Muscle layer of duodenum (tissue), 2 donors: ENCODE data around the gene FAM216A.
"Not testable (repeated sequence)": the region's sequence is repeated elsewhere in the genome, so short reads cannot be mapped to it uniquely, and the experiment has no call there.

ENCODE experiments used
- H3K27ac ChIP-seq: one replicate; pipeline ENCODE4 v1.7.0; 2013; ENCODE audit warnings: mild to moderate bottlenecking, low read length
- H3K27me3 ChIP-seq: one replicate; pipeline ENCODE4 v1.7.0; 2013; ENCODE audit warnings: low read depth, mild to moderate bottlenecking, control low read depth, low read length
- H3K36me3 ChIP-seq, 2 donors: one replicate each; pipeline ENCODE4 v1.7.0; 2013; ENCODE audit warnings: low read length in 2 of 2, control low read depth in 1 of 2, mild to moderate bottlenecking in 1 of 2; ENCODE audit not compliant: insufficient read depth in 2 of 2, control insufficient read depth in 1 of 2
- H3K4me1 ChIP-seq, 2 donors: one replicate each; pipeline ENCODE4 v1.7.0; 2013; ENCODE audit warnings: low read length in 2 of 2, mild to moderate bottlenecking in 2 of 2, control low read depth in 1 of 2, moderate library complexity in 1 of 2; ENCODE audit not compliant: insufficient read depth in 2 of 2, control insufficient read depth in 1 of 2
- H3K4me3 ChIP-seq, 2 donors: one replicate each; pipeline ENCODE4 v1.7.0; 2013; ENCODE audit warnings: low read length in 2 of 2, low read depth in 1 of 2, mild to moderate bottlenecking in 1 of 2
- H3K9me3 ChIP-seq, 2 donors: one replicate each; pipeline ENCODE4 v1.7.0; 2013; ENCODE audit warnings: low read length in 2 of 2, control low read depth in 1 of 2, mild to moderate bottlenecking in 1 of 2; ENCODE audit not compliant: control insufficient read depth in 1 of 2
- donor health status: healthy.

Gene FAM216A

DNA sequence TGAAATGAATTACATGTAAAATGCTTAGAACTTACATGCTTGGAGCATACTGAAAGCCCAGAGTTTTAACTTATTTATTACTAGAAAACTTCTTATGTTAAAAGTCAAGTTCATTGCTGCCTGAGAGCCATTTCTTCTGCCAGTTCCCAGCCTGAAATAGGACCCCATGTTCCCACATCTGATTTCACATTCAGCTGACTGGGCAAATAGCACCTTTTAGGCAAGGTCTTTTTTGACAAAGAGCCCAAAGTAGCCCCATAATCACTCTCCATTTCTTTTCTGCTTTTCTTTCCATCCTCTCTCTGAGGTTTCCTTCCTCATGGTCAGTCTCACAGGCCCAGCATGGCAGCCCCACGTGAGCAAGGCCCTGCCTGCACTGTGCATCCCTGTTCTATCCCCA lies 17.4 kb upstream of the FAM216A start:
- H3K27me3 ChIP-seq, result no peaks in the 10 kb centered on the region
- H3K36me3 ChIP-seq, result peaks cover 0 to 14% of the 10 kb centered on the region in 2 donors
- no peaks in the 10 kb centered on the region for H3K9me3 ChIP-seq
- H3K4me1 ChIP-seq, result peaks cover 0 to 27% of the 10 kb centered on the region in 2 donors
- no peak overlapping the region for H3K4me3 ChIP-seq
- H3K27ac ChIP-seq, result no peak overlapping the region

GRCh38 chr12:110453569-110454296 lies 14.9 kb upstream of the FAM216A start:
- Histone ChIP-seq H3K4me1 (peaks cover 0 to 9% of the 10 kb centered on the region in 2 donors), H3K27ac (no peak overlapping the region), H3K36me3 (peaks cover 0 to 15% of the 10 kb centered on the region in 2 donors)

DNA sequence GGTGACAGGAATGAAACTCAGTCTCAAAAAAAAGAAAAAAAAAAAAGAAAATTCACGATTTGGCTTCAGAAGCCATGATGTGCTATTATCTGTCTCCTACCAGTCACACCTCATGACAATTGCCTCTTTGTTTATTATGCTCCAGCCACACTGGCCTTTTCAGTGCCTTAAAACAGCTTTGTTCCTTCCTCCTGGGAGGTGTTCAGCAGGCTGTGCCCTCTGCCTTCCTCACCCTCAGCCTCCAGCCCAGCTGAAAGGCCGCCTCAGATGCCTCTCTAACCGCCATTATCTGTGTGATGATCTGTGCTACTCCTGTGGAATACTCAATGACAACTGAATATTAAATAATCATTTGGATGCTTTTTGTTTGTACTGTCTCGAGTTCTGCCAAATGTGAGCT lies 9.9 kb upstream of the FAM216A start:
- Histone ChIP-seq H3K27ac (no peak overlapping the region), H3K4me3 (no peak overlapping the region), H3K4me1 (no peaks in the 10 kb centered on the region), H3K27me3 (no peaks in the 10 kb centered on the region), H3K36me3 (peaks cover 3 to 24% of the 10 kb centered on the region in 2 donors), H3K9me3 (no peaks in the 10 kb centered on the region)

More at GRCh38 chr12:110453569-110454296, 14.9 kb upstream of the FAM216A start:
- H3K27me3 ChIP-seq, result no peaks in the 10 kb centered on the region
- no peaks in the 10 kb centered on the region for H3K9me3 ChIP-seq
- H3K4me3 ChIP-seq, result no peak overlapping the region

- H3K4me3 ChIP-seq, H3K4me1 ChIP-seq, H3K27ac ChIP-seq, H3K27me3 ChIP-seq, H3K9me3 ChIP-seq: not testable (repeated sequence)
- peaks cover 14 to 29% of the 10 kb centered on the region in 2 donors for H3K36me3 ChIP-seq
Observed at GRCh38 chr12:110461189-110461588, 7.5 kb upstream of the FAM216A start.

GRCh38 chr12:110465024-110465423 lies 3.6 kb upstream of the FAM216A start:
- H3K36me3 ChIP-seq, result peaks cover 11 to 26% of the 10 kb centered on the region in 2 donors
- peaks cover 0 to 13% of the 10 kb centered on the region in 2 donors for H3K4me1 ChIP-seq
- H3K9me3 ChIP-seq, result no peaks in the 10 kb centered on the region
- H3K27ac ChIP-seq, result no peak overlapping the region
- no peak overlapping the region for H3K4me3 ChIP-seq
- no peaks in the 10 kb centered on the region for H3K27me3 ChIP-seq

- not testable (repeated sequence) for H3K9me3 ChIP-seq, H3K27ac ChIP-seq, H3K27me3 ChIP-seq, H3K4me3 ChIP-seq
- Histone ChIP-seq H3K4me1 (peaks cover 0 to 13% of the 10 kb centered on the region in 2 donors), H3K36me3 (peaks cover 11 to 26% of the 10 kb centered on the region in 2 donors)
Observed at GRCh38 chr12:110465765-110466164, 2.9 kb upstream of the FAM216A start.

GRCh38 chr12:110466791-110467190 lies 1.9 kb upstream of the FAM216A start:
- peaks cover 11 to 18% of the 10 kb centered on the region in 2 donors for H3K36me3 ChIP-seq
- no peak overlapping the region for H3K4me3 ChIP-seq
- H3K9me3 ChIP-seq, result no peaks in the 10 kb centered on the region
- H3K4me1 ChIP-seq, result peaks cover 0 to 13% of the 10 kb centered on the region in 2 donors
- no peaks in the 10 kb centered on the region for H3K27me3 ChIP-seq
- no peak overlapping the region for H3K27ac ChIP-seq

DNA sequence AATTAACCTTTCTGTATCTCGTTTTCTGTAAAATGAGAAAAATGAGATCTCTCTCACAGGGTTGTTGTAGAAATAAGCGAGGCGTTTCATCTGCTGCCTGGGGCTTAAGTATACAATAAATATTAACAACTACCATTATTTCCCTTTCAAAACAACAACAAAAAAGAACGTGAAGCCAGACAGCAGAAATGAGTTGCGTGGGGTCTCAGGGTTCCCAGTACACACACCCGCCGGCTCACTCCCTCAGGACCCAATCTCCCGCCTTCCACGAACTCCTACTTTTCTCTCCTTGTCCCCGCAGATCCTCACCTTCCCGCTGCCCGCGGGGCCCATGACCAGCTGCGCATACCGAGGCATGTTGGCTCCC lies 815 bp upstream of the FAM216A start:
- H3K27ac ChIP-seq, result peak overlapping the region; percentile 72
- H3K4me3 ChIP-seq, result peak overlapping the region; percentile 82 to 97
- no peaks in the 10 kb centered on the region for H3K9me3 ChIP-seq
- peaks cover 0 to 13% of the 10 kb centered on the region in 2 donors for H3K4me1 ChIP-seq
- no peaks in the 10 kb centered on the region for H3K27me3 ChIP-seq
- H3K36me3 ChIP-seq, result peaks cover 11 to 13% of the 10 kb centered on the region in 2 donors

GRCh38 chr12:110475426-110475825 lies 6.8 kb downstream of the FAM216A start:
- Histone ChIP-seq H3K9me3 (no peaks in the 10 kb centered on the region), H3K36me3 (peaks cover 0 to 2% of the 10 kb centered on the region in 2 donors), H3K27ac (no peak overlapping the region), H3K4me3 (no peak overlapping the region), H3K4me1 (no peaks in the 10 kb centered on the region), H3K27me3 (no peaks in the 10 kb centered on the region)

- Histone ChIP-seq H3K4me3 (no peak overlapping the region), H3K27ac (peak overlapping the region; percentile 95)
Observed at GRCh38 chr12:110498984-110499706, 30.5 kb downstream of the FAM216A start.

GRCh38 chr12:110501399-110501751 lies 32.7 kb downstream of the FAM216A start:
- Histone ChIP-seq H3K36me3 (peaks cover 1 to 6% of the 10 kb centered on the region in 2 donors), H3K4me1 (peaks cover 16 to 28% of the 10 kb centered on the region in 2 donors), H3K9me3 (no peaks in the 10 kb centered on the region), H3K4me3 (peak overlapping the region; percentile 96 to 98), H3K27ac (peak overlapping the region; percentile 95), H3K27me3 (no peaks in the 10 kb centered on the region)

More at GRCh38 chr12:110498984-110499706, 30.5 kb downstream of the FAM216A start:
- Histone ChIP-seq H3K36me3 (peaks cover 13 to 20% of the 10 kb centered on the region in 2 donors), H3K27me3 (no peaks in the 10 kb centered on the region), H3K4me1 (peaks cover 16 to 28% of the 10 kb centered on the region in 2 donors), H3K9me3 (no peaks in the 10 kb centered on the region)
